Activated CD4-positive, alpha-beta T cell treated with anti-CD3 and anti-CD28 coated beads, Interleukin-2, amount 10 ng/mL, durations not matched to agents 7 days and 5 days (primary cell): ENCODE results near the gene BRIX1. TPM values are rescaled to one million over a fixed set of nuclear protein-coding genes. Genes with fewer than 3 reads are reported as not detected.

Experiments
- CTCF ChIA-PET: fragments of 350-600 bp; sonication (Branson Sonifier 250); formaldehyde crosslinking; loops from one replicate; lab custom pipeline; 2021; ENCODE audit warnings: antibody characterized with exemption; lab: Charles Lee
- POLR2A ChIA-PET: fragments of 350-600 bp; sonication (Branson Sonifier 250); formaldehyde crosslinking; loops from one replicate; lab custom pipeline; 2021; ENCODE audit warnings: antibody characterized with exemption; lab: Charles Lee
- DNase-seq: peaks from one replicate; pipeline ENCODE4 v3.0.0-alpha.2; 2020
- H3K27ac Mint-ChIP-seq: one replicate; pipeline ENCODE4 v1.8.0; 2021; ENCODE audit warnings: mild to moderate bottlenecking, moderate library complexity, mixed read lengths
- H3K27me3 Mint-ChIP-seq: one replicate; pipeline ENCODE4 v1.8.0; 2021; ENCODE audit warnings: mixed read lengths
- H3K36me3 Mint-ChIP-seq: one replicate; pipeline ENCODE4 v1.8.0; 2021; ENCODE audit warnings: low read depth, mixed read lengths
- H3K4me1 Mint-ChIP-seq: one replicate; pipeline ENCODE4 v1.8.0; 2021; ENCODE audit warnings: mixed read lengths
- H3K4me3 Mint-ChIP-seq: one replicate; pipeline ENCODE4 v1.8.0; 2021; ENCODE audit warnings: mild to moderate bottlenecking, moderate library complexity, mixed read lengths
- H3K9me3 Mint-ChIP-seq: one replicate; pipeline ENCODE4 v1.8.0; 2021; ENCODE audit warnings: mixed read lengths
- total RNA-seq, 2 experiments: library from RNA; stranded (reverse); gene quantifications; one replicate each; pipeline ENCODE4 v1.2.3, GENCODE V29; 2021

The BRIX1 gene
- total RNA-seq, 2 experiments from 2014 or later, result 33.3 to 50.5 TPM

GRCh38 chr5:34894716-34895115 lies 20.8 kb upstream of the BRIX1 start:
- H3K36me3 Mint-ChIP-seq, result peaks cover 1% of the 10 kb centered on the region
- H3K9me3 Mint-ChIP-seq, result no peaks in the 10 kb centered on the region
- H3K27ac Mint-ChIP-seq, result no peak overlapping the region
- H3K4me3 Mint-ChIP-seq, result no peak overlapping the region
- H3K4me1 Mint-ChIP-seq, result no peaks in the 10 kb centered on the region
- H3K27me3 Mint-ChIP-seq, result no peaks in the 10 kb centered on the region
- ChIA-PET CTCF (no interaction called here), POLR2A (no interaction called here)
- no peak for DNase-seq

GRCh38 chr5:34895641-34896419 lies 19.7 kb upstream of the BRIX1 start:
- H3K27me3 Mint-ChIP-seq, result no peaks in the 10 kb centered on the region
- no peak overlapping the region for H3K27ac Mint-ChIP-seq
- H3K36me3 Mint-ChIP-seq, result peaks cover 1% of the 10 kb centered on the region
- H3K4me1 Mint-ChIP-seq, result no peaks in the 10 kb centered on the region
- no peak for DNase-seq
- H3K4me3 Mint-ChIP-seq, result no peak overlapping the region
- H3K9me3 Mint-ChIP-seq, result no peaks in the 10 kb centered on the region
- ChIA-PET POLR2A (no interaction called here), CTCF (interaction anchor here (1.1 kb wide), 1 partner anchor 68 kb away, joined by 3 read pairs; no protein-coding TSS in a partner anchor)

- Mint-ChIP-seq H3K27me3 (no peaks in the 10 kb centered on the region), H3K27ac (no peak overlapping the region), H3K4me1 (no peaks in the 10 kb centered on the region), H3K4me3 (no peak overlapping the region), H3K36me3 (peaks cover 1% of the 10 kb centered on the region), H3K9me3 (no peaks in the 10 kb centered on the region)
- POLR2A ChIA-PET, result no interaction called here
- CTCF ChIA-PET, result interaction anchor here (0.9 to 1.7 kb wide), 3 partner anchors 32 to 374 kb away, joined by 3 to 6 read pairs (median 5); partner anchors contain the start of gene DNAJC21
- no peak for DNase-seq
Observed at GRCh38 chr5:34897646-34898045, 17.9 kb upstream of the BRIX1 start.

- CTCF ChIA-PET, result interaction anchor here (0.6 to 1.7 kb wide), 6 partner anchors 13 to 1241 kb away, joined by 3 to 6 read pairs (median 3); partner anchors contain the start of gene DNAJC21
- no peak overlapping the region for H3K27ac Mint-ChIP-seq
Observed at GRCh38 chr5:34898258-34898895, 17.1 kb upstream of the BRIX1 start.

GRCh38 chr5:34899066-34899465 lies 16.4 kb upstream of the BRIX1 start:
- ChIA-PET POLR2A (no interaction called here), CTCF (interaction anchor here (0.6 to 1.7 kb wide), 3 partner anchors 12 to 1242 kb away, joined by 3 to 6 read pairs (median 3); no protein-coding TSS in a partner anchor)
- Mint-ChIP-seq H3K4me3 (no peak overlapping the region), H3K36me3 (peaks cover 7% of the 10 kb centered on the region), H3K9me3 (no peaks in the 10 kb centered on the region), H3K27me3 (no peaks in the 10 kb centered on the region), H3K27ac (no peak overlapping the region), H3K4me1 (no peaks in the 10 kb centered on the region)
- no peak for DNase-seq

More at GRCh38 chr5:34898258-34898895, 17.1 kb upstream of the BRIX1 start:
- POLR2A ChIA-PET, result no interaction called here
- peak; percentile 73 for DNase-seq
- no peak overlapping the region for H3K4me3 Mint-ChIP-seq
- no peaks in the 10 kb centered on the region for H3K4me1 Mint-ChIP-seq
- H3K36me3 Mint-ChIP-seq, result peaks cover 3% of the 10 kb centered on the region
- no peaks in the 10 kb centered on the region for H3K27me3 Mint-ChIP-seq
- H3K9me3 Mint-ChIP-seq, result no peaks in the 10 kb centered on the region

GRCh38 chr5:34900652-34901051 lies 14.9 kb upstream of the BRIX1 start:
- ChIA-PET CTCF (interaction anchor here (0.6 kb wide), 1 partner anchor 414 kb away, joined by 3 read pairs; no protein-coding TSS in a partner anchor), POLR2A (no interaction called here)
- Mint-ChIP-seq H3K27me3 (no peaks in the 10 kb centered on the region), H3K9me3 (no peaks in the 10 kb centered on the region), H3K4me3 (no peak overlapping the region), H3K27ac (no peak overlapping the region), H3K36me3 (peaks cover 5% of the 10 kb centered on the region), H3K4me1 (no peaks in the 10 kb centered on the region)
- no peak for DNase-seq

- Mint-ChIP-seq H3K27me3 (no peaks in the 10 kb centered on the region), H3K4me3 (no peak overlapping the region), H3K36me3 (peaks cover 5% of the 10 kb centered on the region), H3K9me3 (no peaks in the 10 kb centered on the region), H3K4me1 (no peaks in the 10 kb centered on the region), H3K27ac (no peak overlapping the region)
- ChIA-PET CTCF (interaction anchor here (1.8 to 1.9 kb wide), 2 partner anchors 10 to 12 kb away, joined by 5 to 8 read pairs; partner anchors contain the start of genes BRIX1 and RAD1), POLR2A (no interaction called here)
- DNase-seq, result no peak
Observed at GRCh38 chr5:34903260-34903659, 12.3 kb upstream of the BRIX1 start.

- CTCF ChIA-PET, result interaction anchor here (1.4 to 1.7 kb wide), 2 partner anchors 9 to 13 kb away, joined by 5 to 6 read pairs; no protein-coding TSS in a partner anchor
- Mint-ChIP-seq H3K4me1 (peaks cover 6% of the 10 kb centered on the region), H3K9me3 (no peaks in the 10 kb centered on the region), H3K27ac (no peak overlapping the region), H3K27me3 (no peaks in the 10 kb centered on the region), H3K36me3 (peaks cover 22% of the 10 kb centered on the region), H3K4me3 (no peak overlapping the region)
- POLR2A ChIA-PET, result no interaction called here
- DNase-seq, result no peak
Observed at GRCh38 chr5:34905564-34905963, 9.9 kb upstream of the BRIX1 start.

GRCh38 chr5:34913072-34913471 lies 2.4 kb upstream of the BRIX1 start:
- Mint-ChIP-seq H3K36me3 (peaks cover 46% of the 10 kb centered on the region), H3K9me3 (no peaks in the 10 kb centered on the region), H3K4me3 (no peak overlapping the region), H3K27ac (no peak overlapping the region), H3K4me1 (peaks cover 40% of the 10 kb centered on the region), H3K27me3 (no peaks in the 10 kb centered on the region)
- ChIA-PET POLR2A (no interaction called here), CTCF (no interaction called here)
- no peak for DNase-seq

GRCh38 chr5:34914671-34915138 lies 806 bp upstream of the BRIX1 start:
- H3K27me3 Mint-ChIP-seq, result no peaks in the 10 kb centered on the region
- no peak overlapping the region for H3K27ac Mint-ChIP-seq
- ChIA-PET CTCF (interaction anchor here (0.6 to 4.5 kb wide), 8 partner anchors 9 to 51 kb away, joined by 3 to 21 read pairs (median 4); partner anchors contain the start of gene DNAJC21), POLR2A (interaction anchor here (0.7 to 1.4 kb wide), 2 partner anchors 15 to 315 kb away, joined by 5 to 10 read pairs; partner anchors contain the start of gene DNAJC21)
- peaks cover 36% of the 10 kb centered on the region for H3K36me3 Mint-ChIP-seq
- H3K9me3 Mint-ChIP-seq, result no peaks in the 10 kb centered on the region
- H3K4me1 Mint-ChIP-seq, result peaks cover 39% of the 10 kb centered on the region
- H3K4me3 Mint-ChIP-seq, result no peak overlapping the region
- peak; percentile 16 for DNase-seq

GRCh38 chr5:34915856-34916192 lies 313 bp downstream of the BRIX1 start:
- no peak for DNase-seq
- H3K9me3 Mint-ChIP-seq, result no peaks in the 10 kb centered on the region
- H3K4me3 Mint-ChIP-seq, result no peak overlapping the region
- ChIA-PET CTCF (interaction anchor here (0.6 to 4.5 kb wide), 9 partner anchors 8 to 877 kb away, joined by 3 to 21 read pairs (median 3); partner anchors contain the start of gene DNAJC21), POLR2A (interaction anchor here (1.0 to 1.4 kb wide), 2 partner anchors 14 to 68 kb away, joined by 3 to 10 read pairs; partner anchors contain the start of gene DNAJC21)
- H3K4me1 Mint-ChIP-seq, result peaks cover 40% of the 10 kb centered on the region
- no peak overlapping the region for H3K27ac Mint-ChIP-seq
- peaks cover 35% of the 10 kb centered on the region for H3K36me3 Mint-ChIP-seq
- no peaks in the 10 kb centered on the region for H3K27me3 Mint-ChIP-seq

GRCh38 chr5:34916518-34916917 lies 1.0 kb downstream of the BRIX1 start:
- H3K4me3 Mint-ChIP-seq, result no peak overlapping the region
- DNase-seq, result no peak
- H3K27me3 Mint-ChIP-seq, result no peaks in the 10 kb centered on the region
- H3K27ac Mint-ChIP-seq, result peak overlapping the region; percentile 68
- H3K9me3 Mint-ChIP-seq, result no peaks in the 10 kb centered on the region
- POLR2A ChIA-PET, result no interaction called here
- H3K4me1 Mint-ChIP-seq, result peaks cover 41% of the 10 kb centered on the region
- H3K36me3 Mint-ChIP-seq, result peaks cover 34% of the 10 kb centered on the region
- CTCF ChIA-PET, result interaction anchor here (1.1 to 4.5 kb wide), 4 partner anchors 13 to 27 kb away, joined by 3 to 21 read pairs (median 4); partner anchors contain the start of gene DNAJC21
